PC-9 (cell line): ENCODE data around the gene TBC1D14.

Source experiments
- EZH2 ChIP-seq: fragments of 200-600 bp; sonication (generic); IDR thresholded peaks from 2 replicates; pipeline ENCODE4 v1.8.0; 2017; ENCODE audit warnings: antibody characterized with exemption, low read depth
- TF ChIP-seq, protein P1 (sequence below): fragments of 200-600 bp; sonication (generic); conservative IDR thresholded peaks from 2 replicates; pipeline ENCODE4 v1.6.1; 2017; ENCODE audit warnings: mixed run types, antibody characterized with exemption, mild to moderate bottlenecking, moderate library complexity

DNA sequence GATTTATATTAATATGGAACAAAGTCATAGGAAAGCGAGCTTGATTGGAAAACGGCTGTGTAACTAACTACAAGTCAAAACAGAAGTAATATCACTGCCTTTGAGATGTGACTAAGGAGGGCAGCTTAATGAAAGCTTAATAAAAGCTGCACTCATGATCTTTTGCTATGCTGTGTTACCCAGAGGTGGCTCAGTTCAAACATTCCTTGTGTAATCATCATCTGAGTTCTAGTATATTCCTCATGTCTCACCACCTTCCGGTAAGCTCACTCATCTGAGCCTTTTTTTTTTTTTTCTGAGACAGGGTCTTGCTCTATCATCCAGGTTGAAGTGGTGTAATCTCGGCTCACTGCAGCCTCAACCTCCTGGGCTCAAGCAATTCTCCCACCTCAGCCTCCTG is 153.2 kb downstream of the TBC1D14 start:
- TF ChIP-seq, protein P1, sequence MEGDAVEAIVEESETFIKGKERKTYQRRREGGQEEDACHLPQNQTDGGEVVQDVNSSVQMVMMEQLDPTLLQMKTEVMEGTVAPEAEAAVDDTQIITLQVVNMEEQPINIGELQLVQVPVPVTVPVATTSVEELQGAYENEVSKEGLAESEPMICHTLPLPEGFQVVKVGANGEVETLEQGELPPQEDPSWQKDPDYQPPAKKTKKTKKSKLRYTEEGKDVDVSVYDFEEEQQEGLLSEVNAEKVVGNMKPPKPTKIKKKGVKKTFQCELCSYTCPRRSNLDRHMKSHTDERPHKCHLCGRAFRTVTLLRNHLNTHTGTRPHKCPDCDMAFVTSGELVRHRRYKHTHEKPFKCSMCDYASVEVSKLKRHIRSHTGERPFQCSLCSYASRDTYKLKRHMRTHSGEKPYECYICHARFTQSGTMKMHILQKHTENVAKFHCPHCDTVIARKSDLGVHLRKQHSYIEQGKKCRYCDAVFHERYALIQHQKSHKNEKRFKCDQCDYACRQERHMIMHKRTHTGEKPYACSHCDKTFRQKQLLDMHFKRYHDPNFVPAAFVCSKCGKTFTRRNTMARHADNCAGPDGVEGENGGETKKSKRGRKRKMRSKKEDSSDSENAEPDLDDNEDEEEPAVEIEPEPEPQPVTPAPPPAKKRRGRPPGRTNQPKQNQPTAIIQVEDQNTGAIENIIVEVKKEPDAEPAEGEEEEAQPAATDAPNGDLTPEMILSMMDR: no peak
- TF ChIP-seq EZH2: no peak
